Astrocyte (in vitro differentiated cells and primary cell): ENCODE results near the gene PFDN4. TPM values are rescaled to one million over a fixed set of nuclear protein-coding genes. Genes with fewer than 3 reads are reported as not detected.

Experiments
- DNase-seq: peaks from one replicate; pipeline ENCODE4 v3.0.0-alpha.2; 2010; ENCODE audit warnings: low read depth
- FAIRE-seq: peaks from 2 replicates; lab custom pipeline; 2011; peaks lifted over from hg19 to GRCh38; lab: Jason Lieb, UNC
- H2AFZ ChIP-seq: 2 replicates; pipeline ENCODE4 v1.6.0; 2012; ENCODE audit warnings: low read depth, low read length, inconsistent platforms
- H3K27ac ChIP-seq: 2 replicates; pipeline ENCODE4 v1.5.1; 2011; ENCODE audit warnings: low read depth, low read length, inconsistent platforms
- H3K27me3 ChIP-seq: 2 replicates; pipeline ENCODE4 v1.6.0; 2011; ENCODE audit warnings: low read length, inconsistent platforms; ENCODE audit not compliant: insufficient read depth
- H3K36me3 ChIP-seq: 2 replicates; pipeline ENCODE4 v1.5.1; 2011; ENCODE audit warnings: low read length, inconsistent platforms; ENCODE audit not compliant: insufficient read depth
- H3K4me1 ChIP-seq: 2 replicates; pipeline ENCODE4 v1.5.1; 2011; ENCODE audit warnings: low read length, inconsistent platforms; ENCODE audit not compliant: insufficient read depth
- H3K4me2 ChIP-seq: 2 replicates; pipeline ENCODE4 v1.6.0; 2012; ENCODE audit warnings: low read length, inconsistent platforms
- H3K4me3 ChIP-seq: 2 replicates; pipeline ENCODE4 v1.5.1; 2011; ENCODE audit warnings: low read depth, mild to moderate bottlenecking, low read length, inconsistent platforms; ENCODE audit not compliant: insufficient read depth
- H3K79me2 ChIP-seq: 2 replicates; pipeline ENCODE4 v1.6.0; 2012; ENCODE audit warnings: mild to moderate bottlenecking, low read length, inconsistent platforms; ENCODE audit not compliant: insufficient read depth
- H3K9ac ChIP-seq: 2 replicates; pipeline ENCODE4 v1.6.0; 2012; ENCODE audit warnings: mild to moderate bottlenecking, low read length, inconsistent platforms
- H3K9me3 ChIP-seq: 2 replicates; pipeline ENCODE4 v1.5.1; 2012; ENCODE audit warnings: low read depth, mild to moderate bottlenecking, low read length, inconsistent platforms; ENCODE audit not compliant: insufficient read depth
- H4K20me1 ChIP-seq: 2 replicates; pipeline ENCODE4 v1.6.0; 2012; ENCODE audit warnings: low read length, inconsistent platforms; ENCODE audit not compliant: insufficient read depth
- H3K27ac Mint-ChIP-seq: one replicate; pipeline ENCODE4 v1.8.0; 2021; ENCODE audit warnings: mild to moderate bottlenecking, mixed read lengths; ENCODE audit not compliant: unreplicated experiment
- H3K27me3 Mint-ChIP-seq: one replicate; pipeline ENCODE4 v1.8.0; 2021; ENCODE audit warnings: low read depth, mixed read lengths; ENCODE audit not compliant: unreplicated experiment
- H3K36me3 Mint-ChIP-seq: one replicate; pipeline ENCODE4 v1.8.0; 2021; ENCODE audit warnings: low read depth, mixed read lengths; ENCODE audit not compliant: unreplicated experiment
- H3K4me1 Mint-ChIP-seq: one replicate; pipeline ENCODE4 v1.8.0; 2021; ENCODE audit warnings: low read depth, mixed read lengths; ENCODE audit not compliant: unreplicated experiment
- H3K4me3 Mint-ChIP-seq: one replicate; pipeline ENCODE4 v1.8.0; 2021; ENCODE audit warnings: mild to moderate bottlenecking, moderate library complexity, mixed read lengths; ENCODE audit not compliant: unreplicated experiment
- H3K9me3 Mint-ChIP-seq: one replicate; pipeline ENCODE4 v1.8.0; 2021; ENCODE audit warnings: mild to moderate bottlenecking, mixed read lengths; ENCODE audit not compliant: unreplicated experiment
- EZH2 ChIP-seq: IDR thresholded peaks from 2 replicates; pipeline ENCODE4 v1.6.1; 2012; ENCODE audit warnings: mild to moderate bottlenecking, low read length, inconsistent platforms; ENCODE audit not compliant: insufficient read depth
- total RNA-seq: library from RNA; stranded (reverse); gene quantifications from 2 replicates; pipeline ENCODE4 v1.2.1, GENCODE V29; 2021
- TF ChIP-seq, protein P1 (sequence below): IDR thresholded peaks from 2 replicates; pipeline ENCODE4 v1.5.1; 2011; ENCODE audit warnings: low read depth, mild to moderate bottlenecking, inconsistent platforms, low read length, moderate library complexity; ENCODE audit not compliant: insufficient read depth

The PFDN4 gene
- total RNA-seq, 1 donor from 2014 or later: 35.2 TPM

DNA sequence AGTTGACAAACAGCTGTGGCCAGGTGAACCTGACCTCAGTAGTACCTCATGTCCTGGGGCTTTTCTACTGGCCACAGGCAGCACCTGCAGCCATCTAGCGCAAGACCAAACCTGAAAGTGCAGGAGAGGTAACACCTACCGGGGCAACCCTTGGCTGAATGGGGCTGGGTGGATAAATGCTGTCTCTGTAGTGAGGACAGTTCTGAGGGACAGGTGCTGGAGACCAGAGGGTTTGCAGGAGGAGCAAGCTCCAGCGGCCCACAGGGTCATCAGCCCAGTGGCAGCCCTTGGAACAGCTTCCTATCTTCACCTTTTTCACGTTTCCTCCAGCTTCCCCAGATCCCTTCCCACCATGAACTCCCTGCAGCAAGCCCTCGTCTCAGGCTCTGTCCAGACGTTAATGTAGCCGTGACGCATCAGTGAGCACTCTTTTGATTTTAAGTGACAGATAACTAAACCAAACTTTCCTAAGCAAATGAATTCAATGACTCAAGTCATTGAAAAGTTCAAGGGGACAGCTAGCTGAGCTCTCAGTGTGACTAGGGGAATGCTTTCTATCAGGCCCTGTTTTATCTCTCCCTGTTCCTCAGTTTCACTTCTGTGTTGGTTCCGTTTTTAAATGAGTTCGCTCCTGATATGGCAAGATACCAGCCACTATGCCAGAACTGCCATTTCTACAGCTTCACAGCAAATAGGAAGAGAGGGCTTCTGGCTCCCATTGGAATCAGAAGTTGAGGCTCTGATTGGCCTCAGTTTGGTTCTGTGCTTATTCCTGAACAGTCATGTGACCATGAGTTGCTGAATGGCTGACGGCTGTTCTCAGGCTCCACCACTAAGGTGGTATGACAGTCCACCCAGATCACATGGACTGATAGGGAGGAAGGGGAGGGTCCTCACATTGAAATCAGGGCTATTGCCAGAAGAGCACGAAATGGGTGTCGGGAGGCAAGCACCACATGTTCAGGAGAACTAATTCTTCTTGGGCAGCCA, 12.1 kb upstream of the PFDN4 start:
- Histone ChIP-seq H3K4me2 (no peak overlapping the region), H4K20me1 (no peaks in the 10 kb centered on the region), H3K9me3 (no peaks in the 10 kb centered on the region), H2AFZ (no peak overlapping the region), H3K9ac (no peak overlapping the region), H3K4me1 (no peaks in the 10 kb centered on the region), H3K4me3 (no peak overlapping the region), H3K27me3 (no peaks in the 10 kb centered on the region), H3K79me2 (no peaks in the 10 kb centered on the region), H3K27ac (no peak overlapping the region), H3K36me3 (no peaks in the 10 kb centered on the region)
- no peaks in the 10 kb centered on the region for H3K9me3 Mint-ChIP-seq
- H3K27ac Mint-ChIP-seq: no peak overlapping the region
- no peaks in the 10 kb centered on the region for H3K36me3 Mint-ChIP-seq
- FAIRE-seq (no peak), DNase-seq (no peak)
- H3K4me1 Mint-ChIP-seq: peaks cover 11% of the 10 kb centered on the region
- H3K27me3 Mint-ChIP-seq: peaks cover 1% of the 10 kb centered on the region
- no peak for TF ChIP-seq EZH2
- TF ChIP-seq, protein P1, sequence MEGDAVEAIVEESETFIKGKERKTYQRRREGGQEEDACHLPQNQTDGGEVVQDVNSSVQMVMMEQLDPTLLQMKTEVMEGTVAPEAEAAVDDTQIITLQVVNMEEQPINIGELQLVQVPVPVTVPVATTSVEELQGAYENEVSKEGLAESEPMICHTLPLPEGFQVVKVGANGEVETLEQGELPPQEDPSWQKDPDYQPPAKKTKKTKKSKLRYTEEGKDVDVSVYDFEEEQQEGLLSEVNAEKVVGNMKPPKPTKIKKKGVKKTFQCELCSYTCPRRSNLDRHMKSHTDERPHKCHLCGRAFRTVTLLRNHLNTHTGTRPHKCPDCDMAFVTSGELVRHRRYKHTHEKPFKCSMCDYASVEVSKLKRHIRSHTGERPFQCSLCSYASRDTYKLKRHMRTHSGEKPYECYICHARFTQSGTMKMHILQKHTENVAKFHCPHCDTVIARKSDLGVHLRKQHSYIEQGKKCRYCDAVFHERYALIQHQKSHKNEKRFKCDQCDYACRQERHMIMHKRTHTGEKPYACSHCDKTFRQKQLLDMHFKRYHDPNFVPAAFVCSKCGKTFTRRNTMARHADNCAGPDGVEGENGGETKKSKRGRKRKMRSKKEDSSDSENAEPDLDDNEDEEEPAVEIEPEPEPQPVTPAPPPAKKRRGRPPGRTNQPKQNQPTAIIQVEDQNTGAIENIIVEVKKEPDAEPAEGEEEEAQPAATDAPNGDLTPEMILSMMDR: no peak
- H3K4me3 Mint-ChIP-seq: no peak overlapping the region

DNA sequence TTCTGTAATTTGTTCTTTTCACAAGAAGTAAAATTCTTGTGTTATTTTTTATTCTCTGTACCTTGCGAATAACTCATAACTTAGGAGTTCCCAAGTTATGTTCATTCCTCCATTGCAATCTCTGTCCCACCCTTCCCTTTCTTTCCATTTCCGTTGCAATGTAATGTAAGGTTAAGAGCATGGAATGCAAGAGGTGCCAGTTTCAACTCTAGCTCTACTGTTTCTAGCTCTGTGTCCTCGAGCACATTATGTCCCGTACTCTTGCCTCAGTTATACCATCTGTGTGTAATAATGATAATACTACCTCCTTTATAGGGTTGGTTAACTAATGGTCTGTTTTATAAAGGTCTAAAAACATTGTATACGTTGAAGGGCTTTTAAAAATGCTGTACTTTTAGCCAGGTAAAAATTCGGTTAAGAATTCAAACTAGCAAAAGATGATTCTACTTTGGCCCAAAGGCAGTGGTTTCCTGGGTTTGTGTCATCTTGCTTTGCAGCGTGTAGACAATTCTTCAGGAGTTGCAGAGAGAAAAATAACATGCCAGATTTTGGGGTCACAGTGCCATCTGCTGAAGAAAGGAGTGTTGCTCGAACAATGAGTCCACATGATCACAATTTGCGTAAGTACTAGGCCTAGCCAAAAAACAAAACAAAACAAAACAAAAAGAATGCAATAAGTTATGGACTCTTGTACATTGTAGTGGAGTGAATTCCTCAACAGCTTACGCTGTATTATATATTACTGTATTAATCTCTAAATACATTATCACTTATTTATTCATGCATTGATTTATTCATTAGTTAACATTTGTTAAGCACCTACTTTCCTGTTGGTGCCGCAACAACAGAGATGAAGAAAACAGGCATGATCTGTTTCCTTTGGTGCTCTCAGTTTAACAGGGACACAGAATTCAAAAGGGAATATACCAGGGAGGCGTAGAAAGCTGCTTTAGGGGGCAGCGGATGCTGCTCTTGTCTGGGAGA, 10.0 kb upstream of the PFDN4 start:
- Histone ChIP-seq H3K27ac (no peak overlapping the region), H3K36me3 (no peaks in the 10 kb centered on the region), H3K9me3 (no peaks in the 10 kb centered on the region), H2AFZ (no peak overlapping the region), H4K20me1 (no peaks in the 10 kb centered on the region), H3K79me2 (no peaks in the 10 kb centered on the region), H3K27me3 (no peaks in the 10 kb centered on the region), H3K4me3 (no peak overlapping the region), H3K4me1 (no peaks in the 10 kb centered on the region), H3K9ac (no peak overlapping the region), H3K4me2 (no peak overlapping the region)
- TF ChIP-seq, protein P1: peak; percentile 36
- no peak for TF ChIP-seq EZH2
- Mint-ChIP-seq H3K4me1 (peaks cover 11% of the 10 kb centered on the region), H3K27ac (no peak overlapping the region), H3K36me3 (no peaks in the 10 kb centered on the region), H3K9me3 (peaks cover 2% of the 10 kb centered on the region), H3K27me3 (peaks cover under 1% of the 10 kb centered on the region), H3K4me3 (no peak overlapping the region)
- DNase-seq (no peak), FAIRE-seq (no peak)
